BJ (cell line): ENCODE data around the gene HIPK2. TPM values are rescaled to one million over a fixed set of nuclear protein-coding genes. Genes with fewer than 3 reads are reported as not detected.

ENCODE experiments used
- CTCF ChIA-PET: fragments of 350-600 bp; formaldehyde crosslinking; extraction: SDS; loops from one replicate; lab custom pipeline; 2021; ENCODE audit warnings: antibody characterized with exemption, inconsistent platforms; lab: Yijun Ruan, JAX
- POLR2A ChIA-PET: fragments of 300-600 bp; sonication (Branson Sonifier 250); formaldehyde crosslinking; extraction: SDS; loops from one replicate; lab custom pipeline; 2021; ENCODE audit warnings: antibody characterized with exemption; lab: Charles Lee
- DNase-seq: peaks from one replicate; pipeline ENCODE4 v3.0.0-alpha.2; 2011; ENCODE audit warnings: low read depth
- H3K27me3 ChIP-seq: 2 replicates; pipeline ENCODE4 v1.6.0; 2011; ENCODE audit warnings: low read length; ENCODE audit not compliant: control insufficient read depth, insufficient read depth
- H3K36me3 ChIP-seq: 2 replicates; pipeline ENCODE4 v1.5.1; 2011; ENCODE audit warnings: low read length; ENCODE audit not compliant: control insufficient read depth, insufficient read depth
- H3K4me3 ChIP-seq: 2 replicates; pipeline ENCODE4 v1.5.1; 2011; ENCODE audit warnings: low read depth, mild to moderate bottlenecking, control low read depth, low read length
- CTCF ChIP-seq: IDR thresholded peaks from 2 replicates; pipeline ENCODE4 v1.5.1; 2011; ENCODE audit warnings: low read depth, mild to moderate bottlenecking, control low read depth, inconsistent platforms, low read length, moderate library complexity; ENCODE audit not compliant: insufficient read depth
- polyA plus RNA-seq: library from polyadenylated mRNA; depleted of rRNA; stranded (reverse); fragments of >200 nt; gene quantifications from 2 replicates; pipeline ENCODE4 v1.2.3, GENCODE V29; 2011

The HIPK2 gene
- polyA plus RNA-seq, 1 experiment: 3.6 TPM

GRCh38 chr7:139572704-139573385, 205.0 kb downstream of the HIPK2 start:
- no peak overlapping the region for H3K4me3 ChIP-seq
- TF ChIP-seq CTCF: no peak
- ChIA-PET POLR2A (no interaction called here), CTCF (no interaction called here)
- H3K36me3 ChIP-seq: peaks cover 6% of the 10 kb centered on the region
- DNase-seq: no peak
- H3K27me3 ChIP-seq: no peaks in the 10 kb centered on the region

- peaks cover 6% of the 10 kb centered on the region for H3K36me3 ChIP-seq
- no peak overlapping the region for H3K4me3 ChIP-seq
- no peaks in the 10 kb centered on the region for H3K27me3 ChIP-seq
- CTCF ChIA-PET: no interaction called here
- TF ChIP-seq CTCF: no peak
- DNase-seq: no peak
- POLR2A ChIA-PET: no interaction called here
Measured at GRCh38 chr7:139572071-139572470, 205.7 kb downstream of the HIPK2 start.

GRCh38 chr7:139571651-139572050, 206.1 kb downstream of the HIPK2 start:
- Histone ChIP-seq H3K27me3 (no peaks in the 10 kb centered on the region), H3K4me3 (no peak overlapping the region), H3K36me3 (peaks cover 6% of the 10 kb centered on the region)
- POLR2A ChIA-PET: no interaction called here
- DNase-seq: no peak
- no peak for TF ChIP-seq CTCF
- CTCF ChIA-PET: no interaction called here

GRCh38 chr7:139571190-139571589, 206.6 kb downstream of the HIPK2 start:
- no peak for TF ChIP-seq CTCF
- Histone ChIP-seq H3K4me3 (no peak overlapping the region), H3K27me3 (no peaks in the 10 kb centered on the region), H3K36me3 (peaks cover 6% of the 10 kb centered on the region; the same call in 1 of the 2 replicates)
- no peak for DNase-seq
- CTCF ChIA-PET: no interaction called here
- POLR2A ChIA-PET: no interaction called here

- H3K4me3 ChIP-seq: no peak overlapping the region
- DNase-seq: no peak
- POLR2A ChIA-PET: no interaction called here
- no peak for TF ChIP-seq CTCF
- CTCF ChIA-PET: interaction anchor here (0.7 kb wide), 1 partner anchor 136 kb away, joined by 4 read pairs; no protein-coding TSS in a partner anchor
- H3K36me3 ChIP-seq: peaks cover 6% of the 10 kb centered on the region; the same call in 1 of the 2 replicates
- no peaks in the 10 kb centered on the region for H3K27me3 ChIP-seq
Measured at GRCh38 chr7:139570626-139571025, 207.2 kb downstream of the HIPK2 start.
